ENCODE measurements around the gene OMA1.

DNA sequence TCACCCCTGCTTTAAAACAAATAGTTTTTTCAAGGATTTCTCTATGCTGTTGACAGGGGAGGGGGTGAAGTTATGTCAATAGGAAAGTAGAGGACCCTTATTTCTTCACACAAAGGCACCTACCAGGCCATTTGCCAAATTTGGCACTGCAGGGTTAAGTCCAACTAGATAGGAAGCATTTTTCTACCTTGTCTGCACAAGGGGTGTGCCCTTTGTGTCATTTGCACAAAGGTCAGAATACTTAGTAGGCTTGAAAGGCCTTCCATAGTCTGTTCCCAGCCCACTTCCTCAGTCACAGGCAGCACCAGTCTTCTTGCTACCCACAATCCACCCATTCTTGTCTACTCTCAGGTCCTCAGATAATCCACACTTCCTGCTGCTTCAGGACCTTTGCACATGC, 23.6 kb upstream of the OMA1 start:
- TF ChIP-seq, protein P1, sequence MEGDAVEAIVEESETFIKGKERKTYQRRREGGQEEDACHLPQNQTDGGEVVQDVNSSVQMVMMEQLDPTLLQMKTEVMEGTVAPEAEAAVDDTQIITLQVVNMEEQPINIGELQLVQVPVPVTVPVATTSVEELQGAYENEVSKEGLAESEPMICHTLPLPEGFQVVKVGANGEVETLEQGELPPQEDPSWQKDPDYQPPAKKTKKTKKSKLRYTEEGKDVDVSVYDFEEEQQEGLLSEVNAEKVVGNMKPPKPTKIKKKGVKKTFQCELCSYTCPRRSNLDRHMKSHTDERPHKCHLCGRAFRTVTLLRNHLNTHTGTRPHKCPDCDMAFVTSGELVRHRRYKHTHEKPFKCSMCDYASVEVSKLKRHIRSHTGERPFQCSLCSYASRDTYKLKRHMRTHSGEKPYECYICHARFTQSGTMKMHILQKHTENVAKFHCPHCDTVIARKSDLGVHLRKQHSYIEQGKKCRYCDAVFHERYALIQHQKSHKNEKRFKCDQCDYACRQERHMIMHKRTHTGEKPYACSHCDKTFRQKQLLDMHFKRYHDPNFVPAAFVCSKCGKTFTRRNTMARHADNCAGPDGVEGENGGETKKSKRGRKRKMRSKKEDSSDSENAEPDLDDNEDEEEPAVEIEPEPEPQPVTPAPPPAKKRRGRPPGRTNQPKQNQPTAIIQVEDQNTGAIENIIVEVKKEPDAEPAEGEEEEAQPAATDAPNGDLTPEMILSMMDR (conservative IDR thresholded peaks at IDR 0.05; ENCODE audit: low read length): no peak
- TF ChIP-seq EZH2phosphoT487 (IDR thresholded peaks at IDR 0.05; ENCODE audit: borderline replicate concordance): no peak
